Loucy (cell line): ENCODE measurements around the gene BARX2.

Experiments used
- H2AFZ ChIP-seq: fragments of 200-600 bp; sonication (generic); 2 replicates; pipeline ENCODE4 v1.6.0; 2016; ENCODE audit warnings: antibody characterized with exemption, mild to moderate bottlenecking, low read length, moderate library complexity
- H3F3A ChIP-seq: fragments of 200-600 bp; 2 replicates; pipeline ENCODE4 v1.6.0; 2016; ENCODE audit warnings: antibody characterized with exemption, low read depth, mild to moderate bottlenecking
- H3K27me3 ChIP-seq: fragments of 200-600 bp; sonication (generic); 2 replicates; pipeline ENCODE4 v1.6.1; 2014; ENCODE audit warnings: low read length, mild to moderate bottlenecking; ENCODE audit not compliant: insufficient read depth, poor library complexity, severe bottlenecking
- H3K36me3 ChIP-seq: fragments of 200-600 bp; sonication (generic); 2 replicates; pipeline ENCODE4 v1.6.1; 2016; ENCODE audit warnings: low read length; ENCODE audit not compliant: insufficient read depth
- H3K4me1 ChIP-seq: fragments of 200-600 bp; sonication (generic); 2 replicates; pipeline ENCODE4 v1.5.1; 2014; ENCODE audit warnings: low read length, mild to moderate bottlenecking; ENCODE audit not compliant: insufficient read depth, poor library complexity, severe bottlenecking
- H3K4me2 ChIP-seq: fragments of 200-600 bp; sonication (generic); 2 replicates; pipeline ENCODE4 v1.6.0; 2014; ENCODE audit warnings: antibody characterized with exemption, low read length, low read depth, mild to moderate bottlenecking; ENCODE audit not compliant: poor library complexity, severe bottlenecking
- H3K4me3 ChIP-seq: fragments of 200-600 bp; sonication (generic); 2 replicates; pipeline ENCODE4 v1.5.1; 2014; ENCODE audit warnings: low read length, mild to moderate bottlenecking, mixed read lengths; ENCODE audit not compliant: poor library complexity, severe bottlenecking
- H3K79me2 ChIP-seq: fragments of 200-600 bp; sonication (generic); 2 replicates; pipeline ENCODE4 v1.6.1; 2014; ENCODE audit warnings: low read length; ENCODE audit not compliant: insufficient read depth
- H3K9ac ChIP-seq: fragments of 200-600 bp; sonication (generic); 2 replicates; pipeline ENCODE4 v1.6.0; 2014; ENCODE audit warnings: mild to moderate bottlenecking, low read depth, low read length, moderate library complexity; ENCODE audit not compliant: poor library complexity, severe bottlenecking
- H3K9me2 ChIP-seq: fragments of 200-600 bp; sonication (generic); replicated peaks from 2 replicates; pipeline ENCODE4 v1.6.1; 2016; ENCODE audit warnings: low read depth, low read length, mixed read lengths
- H3K9me3 ChIP-seq: fragments of 200-600 bp; sonication (generic); 2 replicates; pipeline ENCODE4 v1.6.1; 2014; ENCODE audit warnings: mild to moderate bottlenecking, antibody characterized with exemption, low read length, low read depth; ENCODE audit not compliant: insufficient read depth
- H4K20me1 ChIP-seq: fragments of 200-600 bp; sonication (generic); 2 replicates; pipeline ENCODE4 v1.6.0; 2014; ENCODE audit warnings: antibody characterized with exemption, low read length, mild to moderate bottlenecking; ENCODE audit not compliant: insufficient read depth, poor library complexity, severe bottlenecking
- CTCF ChIP-seq: fragments of 200-600 bp; sonication (generic); conservative IDR thresholded peaks from 2 replicates; pipeline ENCODE4 v1.5.1; 2014; ENCODE audit warnings: mild to moderate bottlenecking, antibody characterized with exemption, low read length
- EZH2phosphoT487 ChIP-seq: fragments of 200-600 bp; IDR thresholded peaks from 2 replicates; pipeline ENCODE4 v1.6.1; 2018; ENCODE audit warnings: antibody characterized with exemption, mild to moderate bottlenecking, moderate library complexity, borderline replicate concordance

Gene BARX2

GRCh38 chr11:129428557-129428956, 52.9 kb downstream of the BARX2 start:
- no peaks in the 10 kb centered on the region for H3K4me1 ChIP-seq
- no peak overlapping the region for H2AFZ ChIP-seq
- no peaks in the 10 kb centered on the region for H3K9me2 ChIP-seq
- H3K4me2 ChIP-seq: no peak overlapping the region
- TF ChIP-seq CTCF (no peak), EZH2phosphoT487 (no peak)
- no peaks in the 10 kb centered on the region for H3F3A ChIP-seq
- H3K4me3 ChIP-seq: no peak overlapping the region
- no peaks in the 10 kb centered on the region for H3K36me3 ChIP-seq
- H3K9ac ChIP-seq: no peak overlapping the region
- peaks cover 6% of the 10 kb centered on the region; the same call in 1 of the 2 replicates for H3K9me3 ChIP-seq
- H4K20me1 ChIP-seq: no peaks in the 10 kb centered on the region
- H3K79me2 ChIP-seq: no peaks in the 10 kb centered on the region
- no peaks in the 10 kb centered on the region for H3K27me3 ChIP-seq

- Histone ChIP-seq H3K79me2 (no peaks in the 10 kb centered on the region), H3K4me2 (no peak overlapping the region), H3K4me1 (no peaks in the 10 kb centered on the region), H3K9me3 (peaks cover 6% of the 10 kb centered on the region; the same call in 1 of the 2 replicates), H3K4me3 (no peak overlapping the region), H3K9ac (no peak overlapping the region), H3K9me2 (no peaks in the 10 kb centered on the region), H3F3A (no peaks in the 10 kb centered on the region), H3K27me3 (no peaks in the 10 kb centered on the region), H3K36me3 (no peaks in the 10 kb centered on the region), H2AFZ (no peak overlapping the region), H4K20me1 (no peaks in the 10 kb centered on the region)
- TF ChIP-seq CTCF (no peak), EZH2phosphoT487 (no peak)
Measured at GRCh38 chr11:129434641-129435498, 59.2 kb downstream of the BARX2 start.

GRCh38 chr11:129435499-129436245, 60.0 kb downstream of the BARX2 start:
- H3K4me3 ChIP-seq: no peak overlapping the region
- no peaks in the 10 kb centered on the region for H3K79me2 ChIP-seq
- peaks cover 6% of the 10 kb centered on the region; the same call in 1 of the 2 replicates for H3K9me3 ChIP-seq
- H3K4me2 ChIP-seq: no peak overlapping the region
- no peaks in the 10 kb centered on the region for H3F3A ChIP-seq
- no peaks in the 10 kb centered on the region for H3K36me3 ChIP-seq
- H3K9me2 ChIP-seq: no peaks in the 10 kb centered on the region
- no peak overlapping the region for H3K9ac ChIP-seq
- TF ChIP-seq CTCF (no peak), EZH2phosphoT487 (no peak)
- no peaks in the 10 kb centered on the region for H3K4me1 ChIP-seq
- H2AFZ ChIP-seq: no peak overlapping the region
- no peaks in the 10 kb centered on the region for H3K27me3 ChIP-seq
- no peaks in the 10 kb centered on the region for H4K20me1 ChIP-seq
